H1 (cell line): ENCODE data around the gene CFAP161. TPM values are rescaled to one million over a fixed set of nuclear protein-coding genes. Genes with fewer than 3 reads are reported as not detected.

Experiments
- CTCF ChIA-PET: fragments of 300-600 bp; sonication (Branson Sonifier 250); formaldehyde crosslinking; loops from one replicate; lab custom pipeline; 2021; ENCODE audit not compliant: partially characterized antibody; lab: Charles Lee
- POLR2A ChIA-PET: fragments of 300-600 bp; sonication (Branson Sonifier 250); formaldehyde crosslinking; loops from one replicate; lab custom pipeline; 2021; ENCODE audit warnings: inconsistent platforms; ENCODE audit not compliant: partially characterized antibody; lab: Charles Lee
- DNase-seq, 2 experiments: peaks; one replicate each; pipeline versions ENCODE4 v3.0.0 to v3.0.0-alpha.2; 2010 to 2022; ENCODE audit warnings: low spot score in 2 of 2, low read depth in 1 of 2, mixed read lengths in 1 of 2
- FAIRE-seq: peaks from 2 replicates; lab custom pipeline; 2011; peaks lifted over from hg19 to GRCh38; lab: Jason Lieb, UNC
- H2AFZ ChIP-seq: 2 replicates; pipeline ENCODE4 v1.8.1; 2012; ENCODE audit warnings: low read length, inconsistent platforms
- H2AK5ac ChIP-seq: 2 replicates; pipeline ENCODE4 v1.6.1; 2013; ENCODE audit warnings: low read depth, low read length
- H2BK120ac ChIP-seq: replicated peaks from 2 replicates; pipeline ENCODE3; 2013; ENCODE audit warnings: low read depth, low read length, inconsistent platforms
- H2BK12ac ChIP-seq: 2 replicates; pipeline ENCODE4 v1.6.1; 2013; ENCODE audit warnings: low read depth, low read length
- H2BK15ac ChIP-seq: 2 replicates; pipeline ENCODE4 v1.6.1; 2013; ENCODE audit warnings: low read length
- H2BK20ac ChIP-seq: 2 replicates; pipeline ENCODE4 v1.6.1; 2013; ENCODE audit warnings: low read length
- H2BK5ac ChIP-seq: 2 replicates; pipeline ENCODE4 v1.6.1; 2013; ENCODE audit warnings: low read depth, low read length
- H3K14ac ChIP-seq: 2 replicates; pipeline ENCODE4 v1.6.1; 2013; ENCODE audit warnings: inconsistent platforms; ENCODE audit not compliant: insufficient read length
- H3K18ac ChIP-seq: 2 replicates; pipeline ENCODE4 v1.6.1; 2013; ENCODE audit warnings: low read length; ENCODE audit errors: extremely low read depth
- H3K23ac ChIP-seq: 2 replicates; pipeline ENCODE4 v1.6.1; 2013; ENCODE audit warnings: inconsistent platforms; ENCODE audit not compliant: insufficient read length
- H3K23me2 ChIP-seq: 2 replicates; pipeline ENCODE4 v1.6.1; 2013; ENCODE audit warnings: low read depth, low read length
- H3K27ac ChIP-seq: 2 replicates; pipeline ENCODE4 v1.6.1; 2011; ENCODE audit warnings: low read depth, low read length, inconsistent platforms
- H3K27me3 ChIP-seq, 4 experiments: replicated peaks in 1 of 4; 1 replicate in 1 of 4; 2 replicates in 3 of 4; pipeline versions ENCODE4 v1.6.1 to v1.8.1; 2011 to 2013; ENCODE audit warnings: low read length in 3 of 4, mild to moderate bottlenecking in 3 of 4, inconsistent platforms in 2 of 4, mixed read lengths in 2 of 4, moderate library complexity in 1 of 4; ENCODE audit not compliant: control insufficient read depth in 3 of 4, insufficient read depth in 3 of 4; ENCODE audit errors: extremely low read depth in 1 of 4
- H3K36me3 ChIP-seq, 4 experiments: 2 replicates each; pipeline versions ENCODE4 v1.6.1 to v1.8.1; 2011 to 2013; ENCODE audit warnings: mild to moderate bottlenecking in 4 of 4, low read length in 3 of 4, moderate library complexity in 2 of 4, control low read depth in 1 of 4, inconsistent platforms in 1 of 4; ENCODE audit not compliant: insufficient read depth in 4 of 4, control insufficient read depth in 2 of 4
- H3K4ac ChIP-seq: replicated peaks from 2 replicates; pipeline ENCODE3; 2013; ENCODE audit warnings: low read length, low read depth, mixed read lengths, inconsistent platforms; ENCODE audit not compliant: insufficient read length
- H3K4me1 ChIP-seq, 4 experiments: replicated peaks in 1 of 4; 1 replicate in 1 of 4; 2 replicates in 3 of 4; pipeline versions ENCODE4 v1.6.1 to v1.8.1; 2011 to 2013; ENCODE audit warnings: low read length in 3 of 4, inconsistent platforms in 2 of 4, mixed read lengths in 1 of 4; ENCODE audit not compliant: insufficient read depth in 4 of 4, control insufficient read depth in 3 of 4
- H3K4me2 ChIP-seq, 2 experiments: 2 replicates each; pipeline versions ENCODE4 v1.6.1 to v1.8.1; 2011 to 2013; ENCODE audit warnings: low read depth in 2 of 2, low read length in 2 of 2, control low read depth in 1 of 2, inconsistent platforms in 1 of 2, mild to moderate bottlenecking in 1 of 2; ENCODE audit not compliant: insufficient read depth in 1 of 2
- H3K4me3 ChIP-seq, 4 experiments: fragments of 200-600, 300-600 bp in 1 of 4; sonication (generic), shearing (Covaris generic), sonication (Bioruptor Twin) in 1 of 4; 2 replicates each; pipeline versions ENCODE4 v1.5.1 to v1.8.1; 2011 to 2016; ENCODE audit warnings: low read length in 4 of 4, low read depth in 3 of 4, control low read depth in 2 of 4, inconsistent platforms in 2 of 4, mild to moderate bottlenecking in 2 of 4, mixed read lengths in 1 of 4, moderate library complexity in 1 of 4; ENCODE audit not compliant: insufficient read depth in 2 of 4; ENCODE audit errors: extremely low read depth in 1 of 4
- H3K56ac ChIP-seq: replicated peaks from 2 replicates; pipeline ENCODE3; 2013; ENCODE audit warnings: low read depth, mild to moderate bottlenecking, mixed read lengths, low read length, inconsistent platforms; ENCODE audit not compliant: insufficient read length
- H3K79me1 ChIP-seq: 2 replicates; pipeline ENCODE4 v1.6.1; 2013; ENCODE audit warnings: low read depth, low read length, control low read depth
- H3K79me2 ChIP-seq, 2 experiments: 2 replicates each; pipeline versions ENCODE4 v1.6.1 to v1.8.1; 2012 to 2013; ENCODE audit warnings: low read length in 2 of 2, mild to moderate bottlenecking in 2 of 2, inconsistent platforms in 1 of 2; ENCODE audit not compliant: insufficient read depth in 2 of 2, control insufficient read depth in 1 of 2
- H3K9ac ChIP-seq, 4 experiments: replicated peaks in 1 of 4; 1 replicate in 1 of 4; 2 replicates in 3 of 4; pipeline versions ENCODE4 v1.6.1 to v1.8.1; 2011 to 2013; ENCODE audit warnings: low read depth in 3 of 4, low read length in 3 of 4, control low read depth in 2 of 4, mild to moderate bottlenecking in 2 of 4, moderate library complexity in 2 of 4, inconsistent platforms in 1 of 4; ENCODE audit errors: extremely low read depth in 1 of 4
- H3K9me3 ChIP-seq, 2 experiments: 2 replicates each; pipeline versions ENCODE4 v1.6.1 to v1.8.1; 2012 to 2013; ENCODE audit warnings: mild to moderate bottlenecking in 2 of 2, moderate library complexity in 2 of 2, control low read depth in 1 of 2, inconsistent platforms in 1 of 2, low read depth in 1 of 2, low read length in 1 of 2, mixed read lengths in 1 of 2; ENCODE audit not compliant: insufficient read depth in 2 of 2
- H4K20me1 ChIP-seq, 2 experiments: replicated peaks in 1 of 2; 2 replicates each; pipeline versions ENCODE3 to v1.8.1; 2011 to 2013; ENCODE audit warnings: inconsistent platforms in 2 of 2, low read length in 2 of 2, mild to moderate bottlenecking in 1 of 2; ENCODE audit not compliant: insufficient read depth in 2 of 2, control insufficient read depth in 1 of 2
- H4K5ac ChIP-seq: 2 replicates; pipeline ENCODE4 v1.6.1; 2013; ENCODE audit warnings: low read length, low read depth, mixed read lengths, inconsistent platforms; ENCODE audit not compliant: insufficient read length
- H4K8ac ChIP-seq: 2 replicates; pipeline ENCODE4 v1.8.0; 2013; ENCODE audit warnings: mild to moderate bottlenecking, moderate library complexity, low read length, inconsistent platforms; ENCODE audit not compliant: insufficient read depth; ENCODE audit errors: extremely low read depth
- H4K91ac ChIP-seq: replicated peaks from 2 replicates; pipeline ENCODE3; 2013; ENCODE audit warnings: low read length, mixed read lengths, inconsistent platforms; ENCODE audit not compliant: insufficient read length
- BRCA1 ChIP-seq: IDR thresholded peaks from 2 replicates; pipeline ENCODE4 v1.6.1; 2012; ENCODE audit warnings: low read depth, low read length, improper control_type of control experiment
- CHD2 ChIP-seq: IDR thresholded peaks from 2 replicates; pipeline ENCODE4 v1.6.1; 2012; ENCODE audit warnings: low read length, improper control_type of control experiment
- EGR1 ChIP-seq: IDR thresholded peaks from 2 replicates; pipeline ENCODE4 v1.6.1; 2011; ENCODE audit warnings: low read depth, low read length, borderline replicate concordance
- RBBP5 ChIP-seq: IDR thresholded peaks from 2 replicates; pipeline ENCODE4 v1.7.1; 2012; ENCODE audit warnings: low read depth, mild to moderate bottlenecking, inconsistent platforms, low read length, moderate library complexity, borderline replicate concordance
- SIN3A ChIP-seq, 2 experiments: IDR thresholded peaks in 1 of 2; conservative IDR thresholded peaks in 1 of 2; 2 replicates each; pipeline ENCODE4 v1.6.1; 2011 to 2012; ENCODE audit warnings: low read length in 2 of 2, improper control_type of control experiment in 1 of 2, low read depth in 1 of 2, mild to moderate bottlenecking in 1 of 2
- TEAD4 ChIP-seq: IDR thresholded peaks from 2 replicates; pipeline ENCODE4 v1.6.1; 2012; ENCODE audit warnings: low read depth, low read length, inconsistent platforms, mixed read lengths
- WGBS, 2 experiments: shearing (Covaris generic) in 1 of 2; methylation state at CpG; one replicate each; pipeline versions ENCODE4 v1.1.6 to v1.1.7; 2013 to 2015; ENCODE audit warnings: low lambda C conversion rate in 2 of 2, mixed read lengths in 2 of 2, inconsistent platforms in 1 of 2, low coverage in 1 of 2, missing lambda C conversion rate in 1 of 2; ENCODE audit not compliant: insufficient replicate concordance in 2 of 2, insufficient coverage in 1 of 2, insufficient read length in 1 of 2; ENCODE audit errors: extremely low coverage in 1 of 2, missing lambda C conversion rate in 1 of 2; 5-methylcytosine and 5-hydroxymethylcytosine counted together
- polyA plus RNA-seq, 7 experiments: library from polyadenylated mRNA; depleted of rRNA in 3 of 7; stranded (reverse) in 5 of 7; unstranded in 2 of 7; fragments of >200 nt in 5 of 7; fragments of 200-250 nt in 2 of 7; gene quantifications; 1 replicate in 5 of 7; 2 replicates in 1 of 7; 4 replicates in 1 of 7; pipeline versions ENCODE4 v1.2.1 to v1.2.3, GENCODE V29; 2011 to 2013; ENCODE audit warnings: missing spikeins in 2 of 7, mixed read lengths in 2 of 7
- total RNA-seq: library from RNA; stranded (reverse); fragmentation: NEBNext Ultra II Directional; extraction: Animal tissue kit (Norgen Biotek cat#: 25700); gene quantifications from 2 replicates; pipeline ENCODE4 v1.2.1, GENCODE V29; 2021

CFAP161 gene
- total and polyA plus RNA-seq, 2 of the 8 experiments (the other 6 are each of a cell fraction or from before 2014, with no cell fraction given) = 0.05 TPM; not detected in 1

- no peaks in the 10 kb centered on the region for H3K79me1 ChIP-seq
- no peak overlapping the region for H2AK5ac ChIP-seq
- no peaks in the 10 kb centered on the region for H3K79me2 ChIP-seq
- no peak overlapping the region for H2BK120ac ChIP-seq
- FAIRE-seq (no peak), DNase-seq (peak in 1 of 2 experiments; percentile 17)
- no peak overlapping the region for H3K4me3 ChIP-seq
- no peak overlapping the region for H3K4me2 ChIP-seq
- H3K14ac ChIP-seq = no peak overlapping the region
- H2BK12ac ChIP-seq = no peak overlapping the region
- H3K23me2 ChIP-seq = no peaks in the 10 kb centered on the region
- no peak overlapping the region for H2AFZ ChIP-seq
- WGBS, 2 experiments = 89% methylated on average over 3 of the region's 3 CpGs; no CpG with 5 or more reads in 1 of the 2 experiments
- H2BK20ac ChIP-seq = no peak overlapping the region
- H4K91ac ChIP-seq = no peak overlapping the region
- H3K36me3 ChIP-seq = no peaks in the 10 kb centered on the region
- no peak overlapping the region for H3K23ac ChIP-seq
- no peak for TF ChIP-seq EGR1
- TF ChIP-seq BRCA1 = no peak
- no peak for TF ChIP-seq SIN3A (conservative IDR thresholded peaks at IDR 0.05 in 1 of 2, IDR thresholded peaks at IDR 0.05 in 1 of 2; ENCODE audit: low read depth in 1 of 2, low read length in 2 of 2)
- TF ChIP-seq TEAD4 = no peak
- TF ChIP-seq RBBP5 = no peak
- no peak for TF ChIP-seq CHD2
- H4K8ac ChIP-seq = no peak overlapping the region
- H3K18ac ChIP-seq = no peak overlapping the region
- H3K27ac ChIP-seq = no peak overlapping the region
- H3K27me3 ChIP-seq = no peaks in the 10 kb centered on the region
- no peaks in the 10 kb centered on the region; a peak in 1 of 7 replicates for H3K4me1 ChIP-seq
- no peak overlapping the region for H3K56ac ChIP-seq
- ChIA-PET POLR2A (no interaction called here), CTCF (interaction anchor here (0.7 to 3.5 kb wide), 10 partner anchors 9 to 83 kb away, joined by 3 to 14 read pairs (median 4); no protein-coding TSS in a partner anchor)
- no peaks in the 10 kb centered on the region for H4K20me1 ChIP-seq
- no peak overlapping the region for H3K4ac ChIP-seq
- H2BK5ac ChIP-seq = no peak overlapping the region
- no peaks in the 10 kb centered on the region for H3K9me3 ChIP-seq
- H2BK15ac ChIP-seq = no peak overlapping the region
- no peak overlapping the region for H4K5ac ChIP-seq
- H3K9ac ChIP-seq = no peak overlapping the region
These were observed 57.6 kb downstream of the CFAP161 start for GRCh38 chr15:81191701-81192100.
